AG04450 (cell line): ENCODE data around the gene FRRS1. TPM values are rescaled to one million over a fixed set of nuclear protein-coding genes. Genes with fewer than 3 reads are reported as not detected.

ENCODE experiments used
- CTCF ChIA-PET: fragments of 300-600, 350-600 bp; formaldehyde crosslinking; extraction: SDS; loops from one replicate; lab custom pipeline; 2022; ENCODE audit warnings: antibody characterized with exemption, inconsistent platforms; lab: Charles Lee
- POLR2A ChIA-PET: fragments of 350-600 bp; formaldehyde crosslinking; extraction: SDS; loops from one replicate; lab custom pipeline; 2021; ENCODE audit warnings: antibody characterized with exemption, inconsistent platforms; lab: Yijun Ruan, JAX
- DNase-seq: peaks from one replicate; pipeline ENCODE4 v3.0.0-alpha.2; 2011; ENCODE audit warnings: low read depth, low spot score
- H3K27ac ChIP-seq: one replicate; pipeline ENCODE4 v1.5.1; 2012; ENCODE audit warnings: low read depth, low read length, control low read depth
- H3K27me3 ChIP-seq: one replicate; pipeline ENCODE4 v1.6.0; 2012; ENCODE audit warnings: low read length; ENCODE audit not compliant: control insufficient read depth, insufficient read depth
- H3K4me3 ChIP-seq: 2 replicates; pipeline ENCODE4 v1.5.1; 2011; ENCODE audit warnings: mild to moderate bottlenecking, low read depth, low read length, control low read depth
- H3K9me3 ChIP-seq: 2 replicates; pipeline ENCODE4 v1.5.1; 2012; ENCODE audit warnings: low read length; ENCODE audit not compliant: control insufficient read depth, insufficient read depth
- CTCF ChIP-seq: IDR thresholded peaks from 2 replicates; pipeline ENCODE4 v1.5.1; 2011; ENCODE audit warnings: low read depth, low read length, control low read depth, inconsistent platforms
- polyA plus RNA-seq: library from polyadenylated mRNA; depleted of rRNA; stranded (reverse); fragments of >200 nt; gene quantifications from 2 replicates; pipeline ENCODE4 v1.2.3, GENCODE V29; 2011

The FRRS1 gene
- polyA plus RNA-seq, 1 experiment: 9.7 TPM

- no peak overlapping the region for H3K27ac ChIP-seq
- no peaks in the 10 kb centered on the region for H3K9me3 ChIP-seq
- H3K27me3 ChIP-seq: peaks cover 7% of the 10 kb centered on the region
- no peak for DNase-seq
- CTCF ChIA-PET: interaction anchor here (0.5 kb wide), 1 partner anchor 224 kb away, joined by 3 read pairs; no protein-coding TSS in a partner anchor
- no peak overlapping the region for H3K4me3 ChIP-seq
- POLR2A ChIA-PET: no interaction called here
- TF ChIP-seq CTCF: no peak
These were observed 22.5 kb upstream of the FRRS1 start for GRCh38 chr1:99788896-99789295.

- Histone ChIP-seq H3K27ac (no peak overlapping the region), H3K4me3 (no peak overlapping the region), H3K9me3 (no peaks in the 10 kb centered on the region), H3K27me3 (peaks cover 7% of the 10 kb centered on the region)
- ChIA-PET POLR2A (no interaction called here), CTCF (no interaction called here)
- no peak for TF ChIP-seq CTCF
- DNase-seq: no peak
These were observed 20.5 kb upstream of the FRRS1 start for GRCh38 chr1:99786751-99787501.

GRCh38 chr1:99784809-99785255, 18.4 kb upstream of the FRRS1 start:
- POLR2A ChIA-PET: no interaction called here

GRCh38 chr1:99784143-99784542, 17.7 kb upstream of the FRRS1 start:
- no peak for TF ChIP-seq CTCF
- Histone ChIP-seq H3K27me3 (peaks cover 4% of the 10 kb centered on the region), H3K27ac (no peak overlapping the region), H3K4me3 (no peak overlapping the region), H3K9me3 (no peaks in the 10 kb centered on the region)
- DNase-seq: no peak
- CTCF ChIA-PET: no interaction called here
- POLR2A ChIA-PET: no interaction called here

More at GRCh38 chr1:99784809-99785255, 18.4 kb upstream of the FRRS1 start:
- H3K27me3 ChIP-seq: peaks cover 4% of the 10 kb centered on the region
- DNase-seq: no peak
- no peak overlapping the region for H3K4me3 ChIP-seq
- no peaks in the 10 kb centered on the region for H3K9me3 ChIP-seq
- no peak overlapping the region for H3K27ac ChIP-seq
- no peak for TF ChIP-seq CTCF
- CTCF ChIA-PET: no interaction called here

GRCh38 chr1:99782920-99783319, 16.5 kb upstream of the FRRS1 start:
- no peak overlapping the region for H3K4me3 ChIP-seq

More at GRCh38 chr1:99782920-99783319, 16.5 kb upstream of the FRRS1 start:
- Histone ChIP-seq H3K27ac (no peak overlapping the region), H3K9me3 (no peaks in the 10 kb centered on the region), H3K27me3 (no peaks in the 10 kb centered on the region)
- no peak for DNase-seq
- POLR2A ChIA-PET: no interaction called here
- CTCF ChIA-PET: no interaction called here
- no peak for TF ChIP-seq CTCF
